SK-N-SH (cell line): ENCODE results near the gene WDTC1. TPM values are rescaled to one million over a fixed set of nuclear protein-coding genes. Genes with fewer than 3 reads are reported as not detected.

Experiments used
- CTCF ChIA-PET: fragments of 300-600, 350-600 bp; formaldehyde crosslinking; extraction: SDS; loops from one replicate; lab custom pipeline; 2021; lab: Yijun Ruan, JAX
- POLR2A ChIA-PET: fragments of 350-600 bp; sonication (Branson Sonifier 250); formaldehyde crosslinking; extraction: SDS; loops from one replicate; lab custom pipeline; 2020; ENCODE audit warnings: antibody characterized with exemption, inconsistent platforms; lab: Yijun Ruan, JAX
- DNase-seq: peaks from one replicate; pipeline ENCODE4 v3.0.0; 2012
- H2AFZ ChIP-seq: fragments of 200-600 bp; sonication (generic); 2 replicates; pipeline ENCODE4 v1.8.1; 2016; ENCODE audit warnings: antibody characterized with exemption, mild to moderate bottlenecking, low read depth
- H3F3A ChIP-seq: fragments of 200-600 bp; sonication (generic); replicated peaks from 2 replicates; pipeline ENCODE3; 2016; ENCODE audit warnings: antibody characterized with exemption, mild to moderate bottlenecking; ENCODE audit not compliant: insufficient read depth
- H3K27ac ChIP-seq, 2 experiments: fragments of 200-500 bp in 1 of 2; fragments of 200-600 bp in 1 of 2; sonication (Bioruptor generic) in 1 of 2; sonication (generic), shearing (Covaris generic) in 1 of 2; 2 replicates each; pipeline versions ENCODE4 v1.5.1 to v1.6.1; 2014 to 2016; ENCODE audit warnings: low read depth in 2 of 2, inconsistent platforms in 1 of 2, low read length in 1 of 2, mild to moderate bottlenecking in 1 of 2, mixed read lengths in 1 of 2
- H3K27me3 ChIP-seq: fragments of 200-600 bp; sonication (generic), shearing (Covaris generic); 2 replicates; pipeline ENCODE4 v1.6.1; 2016; ENCODE audit warnings: mixed run types; ENCODE audit not compliant: insufficient read depth
- H3K36me3 ChIP-seq, 2 experiments: fragments of 200-500 bp in 1 of 2; fragments of 200-600 bp in 1 of 2; sonication (Bioruptor generic) in 1 of 2; sonication (generic) in 1 of 2; replicated peaks in 1 of 2; 2 replicates each; pipeline versions ENCODE3 to v1.5.1; 2014 to 2016; ENCODE audit warnings: low read length in 1 of 2, mild to moderate bottlenecking in 1 of 2; ENCODE audit not compliant: insufficient read depth in 2 of 2, control insufficient read depth in 1 of 2
- H3K4me1 ChIP-seq, 2 experiments: fragments of 200-500 bp in 1 of 2; fragments of 200-600 bp in 1 of 2; sonication (Bioruptor generic) in 1 of 2; sonication (generic), shearing (Covaris generic) in 1 of 2; 2 replicates each; pipeline versions ENCODE4 v1.5.1 to v1.6.1; 2014 to 2016; ENCODE audit warnings: low read depth in 1 of 2, low read length in 1 of 2, mixed run types in 1 of 2; ENCODE audit not compliant: insufficient read depth in 2 of 2, control insufficient read depth in 1 of 2
- H3K4me2 ChIP-seq: fragments of 200-600 bp; sonication (generic), shearing (Covaris generic); 2 replicates; pipeline ENCODE4 v1.6.1; 2017; ENCODE audit warnings: mixed run types
- H3K4me3 ChIP-seq, 2 experiments: fragments of 200-500 bp in 1 of 2; fragments of 200-600 bp in 1 of 2; sonication (Bioruptor generic) in 1 of 2; sonication (generic), shearing (Covaris generic) in 1 of 2; 2 replicates each; pipeline versions ENCODE4 v1.5.1 to v1.8.1; 2014 to 2016; ENCODE audit warnings: low read depth in 2 of 2, inconsistent platforms in 1 of 2, low read length in 1 of 2, mild to moderate bottlenecking in 1 of 2, mixed read lengths in 1 of 2, moderate library complexity in 1 of 2
- H3K79me2 ChIP-seq: fragments of 200-600 bp; sonication (generic); 2 replicates; pipeline ENCODE4 v1.8.1; 2017; ENCODE audit warnings: mild to moderate bottlenecking; ENCODE audit not compliant: insufficient read depth
- H3K9ac ChIP-seq: fragments of 200-600 bp; sonication (generic); 2 replicates; pipeline ENCODE4 v1.6.1; 2017; ENCODE audit warnings: mixed run types
- H3K9me2 ChIP-seq: fragments of 200-600 bp; sonication (generic); 2 replicates; pipeline ENCODE4 v1.6.1; 2017; ENCODE audit warnings: mixed run types
- H3K9me3 ChIP-seq: fragments of 200-600 bp; sonication (generic); 2 replicates; pipeline ENCODE4 v1.6.1; 2017; ENCODE audit warnings: mixed run types, mild to moderate bottlenecking, moderate library complexity
- H4K20me1 ChIP-seq: fragments of 200-600 bp; sonication (generic); 2 replicates; pipeline ENCODE4 v1.6.1; 2017; ENCODE audit warnings: mild to moderate bottlenecking, mixed run types; ENCODE audit not compliant: insufficient read depth
- CHD2 ChIP-seq: fragments of 150-350 bp; IDR thresholded peaks from 2 replicates; pipeline ENCODE4 v1.6.1; 2018; ENCODE audit warnings: low read length; ENCODE audit not compliant: partially characterized antibody
- EZH2phosphoT487 ChIP-seq: fragments of 200-600 bp; sonication (generic); IDR thresholded peaks from 2 replicates; pipeline ENCODE4 v1.6.1; 2017; ENCODE audit warnings: low read depth, mixed run types, mild to moderate bottlenecking, antibody characterized with exemption, moderate library complexity, borderline replicate concordance
- FOSL2 ChIP-seq: IDR thresholded peaks from 2 replicates; pipeline ENCODE4 v1.4.0; 2012; ENCODE audit warnings: low read depth, mild to moderate bottlenecking, moderate library complexity, borderline replicate concordance
- FOXM1 ChIP-seq: IDR thresholded peaks from 2 replicates; pipeline ENCODE4 v1.4.0; 2012; ENCODE audit warnings: low read depth, mild to moderate bottlenecking
- GABPA ChIP-seq: IDR thresholded peaks from 2 replicates; pipeline ENCODE4 v1.4.0; 2012; ENCODE audit warnings: low read depth, mild to moderate bottlenecking
- GATA2 ChIP-seq: sonication (generic); formaldehyde crosslinking; IDR thresholded peaks from 2 replicates; pipeline ENCODE4 v1.5.0; 2020; ENCODE audit warnings: mild to moderate bottlenecking, missing genetic modification reagents
- JUND ChIP-seq: IDR thresholded peaks from 2 replicates; pipeline ENCODE4 v1.4.0; 2012
- MXI1 ChIP-seq: IDR thresholded peaks from 2 replicates; pipeline ENCODE4 v1.6.1; 2012; ENCODE audit warnings: mild to moderate bottlenecking, low read depth, low read length, improper control_type of control experiment
- NFIC ChIP-seq: IDR thresholded peaks from 2 replicates; pipeline ENCODE4 v1.4.0; 2012; ENCODE audit warnings: borderline replicate concordance
- NRF1 ChIP-seq: IDR thresholded peaks from 2 replicates; pipeline ENCODE4 v1.6.1; 2012; ENCODE audit warnings: low read depth, mild to moderate bottlenecking, low read length
- RCOR1 ChIP-seq: fragments of 150-350 bp; IDR thresholded peaks from 2 replicates; pipeline ENCODE4 v1.6.1; 2017; ENCODE audit warnings: antibody characterized with exemption, low read length
- RFX5 ChIP-seq: IDR thresholded peaks from 2 replicates; pipeline ENCODE4 v1.6.1; 2012; ENCODE audit warnings: mild to moderate bottlenecking, improper control_type of control experiment, low read length
- TAF1 ChIP-seq: IDR thresholded peaks from 2 replicates; pipeline ENCODE4 v1.6.1; 2012; ENCODE audit warnings: low read depth, mild to moderate bottlenecking, low read length, moderate library complexity, borderline replicate concordance
- TCF12 ChIP-seq: IDR thresholded peaks from 2 replicates; pipeline ENCODE4 v1.4.0; 2012
- TEAD4 ChIP-seq: IDR thresholded peaks from 2 replicates; pipeline ENCODE4 v1.4.0; 2012; ENCODE audit warnings: mild to moderate bottlenecking, borderline replicate concordance; ENCODE audit not compliant: insufficient read depth
- WGBS: methylation state at CpG from one replicate; pipeline ENCODE4 v1.1.6; 2017; ENCODE audit warnings: low lambda C conversion rate; 5-methylcytosine and 5-hydroxymethylcytosine counted together
- polyA plus RNA-seq, 3 experiments: library from polyadenylated mRNA; depleted of rRNA; stranded (reverse); fragments of >200 nt; gene quantifications; 2 replicates each; pipeline ENCODE4 v1.2.3, GENCODE V29; 2012
- TF ChIP-seq, protein P1 (sequence below): fragments of 200-600 bp; sonication (generic); IDR thresholded peaks from 2 replicates; pipeline ENCODE4 v1.6.1; 2017; ENCODE audit warnings: antibody characterized with exemption, mild to moderate bottlenecking, moderate library complexity
- TF ChIP-seq, protein P2 (sequence below): fragments of 150-350 bp; IDR thresholded peaks from 2 replicates; pipeline ENCODE4 v1.6.1; 2017; ENCODE audit warnings: antibody characterized with exemption, low read length, low read depth, borderline replicate concordance
- TF ChIP-seq, protein P3 (sequence below): IDR thresholded peaks from 2 replicates; pipeline ENCODE4 v1.4.0; 2012; ENCODE audit warnings: low read depth, borderline replicate concordance
- TF ChIP-seq, protein P4 (sequence below): IDR thresholded peaks from 2 replicates; pipeline ENCODE4 v1.6.1; 2012; ENCODE audit warnings: mild to moderate bottlenecking, low read depth, low read length, moderate library complexity
- TF ChIP-seq, protein P5 (sequence below): IDR thresholded peaks from 2 replicates; pipeline ENCODE4 v1.4.0; 2012; ENCODE audit warnings: low read depth, borderline replicate concordance

WDTC1 gene
- polyA plus RNA-seq, 1 of the 3 experiments (the other 2 are of a cell fraction) = 12.0 TPM

DNA sequence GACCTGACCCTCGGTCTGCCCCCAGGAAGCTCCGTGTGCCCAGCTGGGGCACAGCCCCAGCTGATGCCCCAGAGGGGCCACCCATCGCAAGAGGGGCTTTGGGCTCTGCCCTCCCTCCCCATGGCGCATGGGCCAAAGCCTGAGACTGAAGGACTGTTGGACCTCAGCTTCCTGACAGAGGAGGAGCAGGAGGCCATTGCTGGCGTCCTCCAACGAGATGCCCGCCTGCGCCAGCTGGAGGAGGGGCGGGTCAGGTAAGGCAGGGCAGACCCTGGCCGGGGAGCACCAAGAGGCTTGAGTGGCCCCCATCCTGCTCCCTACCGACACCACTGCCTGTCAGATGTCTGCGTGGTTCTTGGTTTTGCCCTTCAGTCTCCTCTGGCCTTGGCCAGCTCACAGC, 110.8 kb downstream of the WDTC1 start:
- Histone ChIP-seq H3K4me1 (peaks cover 8 to 9% of the 10 kb centered on the region in 2 experiments; a peak in 2 of 4 replicates), H3K9ac (no peak overlapping the region), H3K4me2 (no peak overlapping the region), H4K20me1 (no peaks in the 10 kb centered on the region), H3K79me2 (no peaks in the 10 kb centered on the region), H3K9me2 (no peaks in the 10 kb centered on the region), H3K9me3 (no peaks in the 10 kb centered on the region), H2AFZ (no peak overlapping the region), H3F3A (no peaks in the 10 kb centered on the region), H3K36me3 (no peaks in the 10 kb centered on the region), H3K4me3 (no peak overlapping the region), H3K27ac (no peak overlapping the region), H3K27me3 (no peaks in the 10 kb centered on the region)
- ChIA-PET POLR2A (interaction anchor here (0.7 kb wide), 1 partner anchor 32 kb away, joined by 3 read pairs; no protein-coding TSS in a partner anchor), CTCF (interaction anchor here (1.2 to 4.7 kb wide), 5 partner anchors 12 to 259 kb away, joined by 4 to 40 read pairs (median 8); partner anchors contain the start of genes AHDC1 and MAP3K6)
- WGBS = 100% methylated on average over 5 of the region's 12 CpGs
- TF ChIP-seq EZH2phosphoT487 (no peak), TCF12 (no peak), TAF1 (no peak), TEAD4 (no peak), MXI1 (no peak), JUND (no peak), RFX5 (no peak), RCOR1 (no peak), NRF1 (no peak), FOXM1 (no peak), GATA2 (CRISPR knock-in tag) (no peak), FOSL2 (no peak), NFIC (no peak), GABPA (no peak), CHD2 (no peak)
- TF ChIP-seq, protein P1, sequence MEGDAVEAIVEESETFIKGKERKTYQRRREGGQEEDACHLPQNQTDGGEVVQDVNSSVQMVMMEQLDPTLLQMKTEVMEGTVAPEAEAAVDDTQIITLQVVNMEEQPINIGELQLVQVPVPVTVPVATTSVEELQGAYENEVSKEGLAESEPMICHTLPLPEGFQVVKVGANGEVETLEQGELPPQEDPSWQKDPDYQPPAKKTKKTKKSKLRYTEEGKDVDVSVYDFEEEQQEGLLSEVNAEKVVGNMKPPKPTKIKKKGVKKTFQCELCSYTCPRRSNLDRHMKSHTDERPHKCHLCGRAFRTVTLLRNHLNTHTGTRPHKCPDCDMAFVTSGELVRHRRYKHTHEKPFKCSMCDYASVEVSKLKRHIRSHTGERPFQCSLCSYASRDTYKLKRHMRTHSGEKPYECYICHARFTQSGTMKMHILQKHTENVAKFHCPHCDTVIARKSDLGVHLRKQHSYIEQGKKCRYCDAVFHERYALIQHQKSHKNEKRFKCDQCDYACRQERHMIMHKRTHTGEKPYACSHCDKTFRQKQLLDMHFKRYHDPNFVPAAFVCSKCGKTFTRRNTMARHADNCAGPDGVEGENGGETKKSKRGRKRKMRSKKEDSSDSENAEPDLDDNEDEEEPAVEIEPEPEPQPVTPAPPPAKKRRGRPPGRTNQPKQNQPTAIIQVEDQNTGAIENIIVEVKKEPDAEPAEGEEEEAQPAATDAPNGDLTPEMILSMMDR = no peak
- TF ChIP-seq, protein P2, sequence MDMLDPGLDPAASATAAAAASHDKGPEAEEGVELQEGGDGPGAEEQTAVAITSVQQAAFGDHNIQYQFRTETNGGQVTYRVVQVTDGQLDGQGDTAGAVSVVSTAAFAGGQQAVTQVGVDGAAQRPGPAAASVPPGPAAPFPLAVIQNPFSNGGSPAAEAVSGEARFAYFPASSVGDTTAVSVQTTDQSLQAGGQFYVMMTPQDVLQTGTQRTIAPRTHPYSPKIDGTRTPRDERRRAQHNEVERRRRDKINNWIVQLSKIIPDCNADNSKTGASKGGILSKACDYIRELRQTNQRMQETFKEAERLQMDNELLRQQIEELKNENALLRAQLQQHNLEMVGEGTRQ = no peak
- TF ChIP-seq, protein P3, sequence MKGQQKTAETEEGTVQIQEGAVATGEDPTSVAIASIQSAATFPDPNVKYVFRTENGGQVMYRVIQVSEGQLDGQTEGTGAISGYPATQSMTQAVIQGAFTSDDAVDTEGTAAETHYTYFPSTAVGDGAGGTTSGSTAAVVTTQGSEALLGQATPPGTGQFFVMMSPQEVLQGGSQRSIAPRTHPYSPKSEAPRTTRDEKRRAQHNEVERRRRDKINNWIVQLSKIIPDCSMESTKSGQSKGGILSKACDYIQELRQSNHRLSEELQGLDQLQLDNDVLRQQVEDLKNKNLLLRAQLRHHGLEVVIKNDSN = no peak
- TF ChIP-seq, protein P4, sequence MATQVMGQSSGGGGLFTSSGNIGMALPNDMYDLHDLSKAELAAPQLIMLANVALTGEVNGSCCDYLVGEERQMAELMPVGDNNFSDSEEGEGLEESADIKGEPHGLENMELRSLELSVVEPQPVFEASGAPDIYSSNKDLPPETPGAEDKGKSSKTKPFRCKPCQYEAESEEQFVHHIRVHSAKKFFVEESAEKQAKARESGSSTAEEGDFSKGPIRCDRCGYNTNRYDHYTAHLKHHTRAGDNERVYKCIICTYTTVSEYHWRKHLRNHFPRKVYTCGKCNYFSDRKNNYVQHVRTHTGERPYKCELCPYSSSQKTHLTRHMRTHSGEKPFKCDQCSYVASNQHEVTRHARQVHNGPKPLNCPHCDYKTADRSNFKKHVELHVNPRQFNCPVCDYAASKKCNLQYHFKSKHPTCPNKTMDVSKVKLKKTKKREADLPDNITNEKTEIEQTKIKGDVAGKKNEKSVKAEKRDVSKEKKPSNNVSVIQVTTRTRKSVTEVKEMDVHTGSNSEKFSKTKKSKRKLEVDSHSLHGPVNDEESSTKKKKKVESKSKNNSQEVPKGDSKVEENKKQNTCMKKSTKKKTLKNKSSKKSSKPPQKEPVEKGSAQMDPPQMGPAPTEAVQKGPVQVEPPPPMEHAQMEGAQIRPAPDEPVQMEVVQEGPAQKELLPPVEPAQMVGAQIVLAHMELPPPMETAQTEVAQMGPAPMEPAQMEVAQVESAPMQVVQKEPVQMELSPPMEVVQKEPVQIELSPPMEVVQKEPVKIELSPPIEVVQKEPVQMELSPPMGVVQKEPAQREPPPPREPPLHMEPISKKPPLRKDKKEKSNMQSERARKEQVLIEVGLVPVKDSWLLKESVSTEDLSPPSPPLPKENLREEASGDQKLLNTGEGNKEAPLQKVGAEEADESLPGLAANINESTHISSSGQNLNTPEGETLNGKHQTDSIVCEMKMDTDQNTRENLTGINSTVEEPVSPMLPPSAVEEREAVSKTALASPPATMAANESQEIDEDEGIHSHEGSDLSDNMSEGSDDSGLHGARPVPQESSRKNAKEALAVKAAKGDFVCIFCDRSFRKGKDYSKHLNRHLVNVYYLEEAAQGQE = no peak
- TF ChIP-seq, protein P5, sequence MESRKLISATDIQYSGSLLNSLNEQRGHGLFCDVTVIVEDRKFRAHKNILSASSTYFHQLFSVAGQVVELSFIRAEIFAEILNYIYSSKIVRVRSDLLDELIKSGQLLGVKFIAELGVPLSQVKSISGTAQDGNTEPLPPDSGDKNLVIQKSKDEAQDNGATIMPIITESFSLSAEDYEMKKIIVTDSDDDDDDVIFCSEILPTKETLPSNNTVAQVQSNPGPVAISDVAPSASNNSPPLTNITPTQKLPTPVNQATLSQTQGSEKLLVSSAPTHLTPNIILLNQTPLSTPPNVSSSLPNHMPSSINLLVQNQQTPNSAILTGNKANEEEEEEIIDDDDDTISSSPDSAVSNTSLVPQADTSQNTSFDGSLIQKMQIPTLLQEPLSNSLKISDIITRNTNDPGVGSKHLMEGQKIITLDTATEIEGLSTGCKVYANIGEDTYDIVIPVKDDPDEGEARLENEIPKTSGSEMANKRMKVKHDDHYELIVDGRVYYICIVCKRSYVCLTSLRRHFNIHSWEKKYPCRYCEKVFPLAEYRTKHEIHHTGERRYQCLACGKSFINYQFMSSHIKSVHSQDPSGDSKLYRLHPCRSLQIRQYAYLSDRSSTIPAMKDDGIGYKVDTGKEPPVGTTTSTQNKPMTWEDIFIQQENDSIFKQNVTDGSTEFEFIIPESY = no peak
- no peak for DNase-seq
